ENCODE results near the gene CARNS1. TPM values are rescaled to one million over a fixed set of nuclear protein-coding genes. Genes with fewer than 3 reads are reported as not detected.

Gene CARNS1
- total and polyA plus RNA-seq, 9 of the 15 experiments (the other 6 are each of a cell fraction or from before 2014, with no cell fraction given): 0.01 to 0.18 (median 0.06) TPM; not detected in 3

- no peak for TF ChIP-seq E2F8 (IDR thresholded peaks at IDR 0.05; ENCODE audit: low read depth, partially characterized antibody)
- TF ChIP-seq ZBTB11 (CRISPR knock-in tag; IDR thresholded peaks at IDR 0.05): 0 out of 6 replicates have a peak, but pooled peaks of 1 of the 3 experiments have one; percentile 22
- TF ChIP-seq TBP (optimal IDR thresholded peaks at IDR 0.05; ENCODE audit: low read depth, low read length): no peak
- TF ChIP-seq SMARCC2 (IDR thresholded peaks at IDR 0.05; ENCODE audit: low read depth): no peak
- TF ChIP-seq ARID3A (IDR thresholded peaks at IDR 0.05; ENCODE audit: borderline replicate concordance, low read depth, low read length): no peak
- no peak for TF ChIP-seq MLLT1 (IDR thresholded peaks at IDR 0.05)
- TF ChIP-seq ZNF609 (CRISPR knock-in tag; IDR thresholded peaks at IDR 0.05; ENCODE audit: borderline replicate concordance): no peak
- TF ChIP-seq SMAD3 (CRISPR knock-in tag; conservative IDR thresholded peaks at IDR 0.05): no peak
- TF ChIP-seq CBFB (CRISPR knock-in tag; IDR thresholded peaks at IDR 0.05): 0 out of 2 replicates have a peak, but pooled peaks have one; percentile 24
These were observed 27.3 kb downstream of the CARNS1 start (continued) for GRCh38 chr11:67442504-67443404.

Data from K562 (cell line).